ENCODE results near the gene PDXK.

- TF ChIP-seq, protein P1, sequence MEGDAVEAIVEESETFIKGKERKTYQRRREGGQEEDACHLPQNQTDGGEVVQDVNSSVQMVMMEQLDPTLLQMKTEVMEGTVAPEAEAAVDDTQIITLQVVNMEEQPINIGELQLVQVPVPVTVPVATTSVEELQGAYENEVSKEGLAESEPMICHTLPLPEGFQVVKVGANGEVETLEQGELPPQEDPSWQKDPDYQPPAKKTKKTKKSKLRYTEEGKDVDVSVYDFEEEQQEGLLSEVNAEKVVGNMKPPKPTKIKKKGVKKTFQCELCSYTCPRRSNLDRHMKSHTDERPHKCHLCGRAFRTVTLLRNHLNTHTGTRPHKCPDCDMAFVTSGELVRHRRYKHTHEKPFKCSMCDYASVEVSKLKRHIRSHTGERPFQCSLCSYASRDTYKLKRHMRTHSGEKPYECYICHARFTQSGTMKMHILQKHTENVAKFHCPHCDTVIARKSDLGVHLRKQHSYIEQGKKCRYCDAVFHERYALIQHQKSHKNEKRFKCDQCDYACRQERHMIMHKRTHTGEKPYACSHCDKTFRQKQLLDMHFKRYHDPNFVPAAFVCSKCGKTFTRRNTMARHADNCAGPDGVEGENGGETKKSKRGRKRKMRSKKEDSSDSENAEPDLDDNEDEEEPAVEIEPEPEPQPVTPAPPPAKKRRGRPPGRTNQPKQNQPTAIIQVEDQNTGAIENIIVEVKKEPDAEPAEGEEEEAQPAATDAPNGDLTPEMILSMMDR (IDR thresholded peaks at IDR 0.05): no peak
- TF ChIP-seq POLR2A (IDR thresholded peaks at IDR 0.05) (no peak), POLR2AphosphoS5 (IDR thresholded peaks at IDR 0.05) (no peak)
Observed at GRCh38 chr21:43717166-43717853, 1.6 kb upstream of the PDXK start.

All from breast epithelium (tissue), 3 donors.